Left ventricle myocardium inferior (tissue), 1 donor: ENCODE measurements around the gene EIF2B5. TPM values are rescaled to one million over a fixed set of nuclear protein-coding genes. Genes with fewer than 3 reads are reported as not detected.

ENCODE experiments used
- DNase-seq: peaks from one replicate; pipeline ENCODE4 v3.0.0-alpha.2; 2020
- H3K27ac ChIP-seq: fragments of 200-600 bp; replicated peaks from 2 replicates; pipeline ENCODE4 v1.8.0; 2021
- H3K27me3 ChIP-seq: fragments of 200-600 bp; 2 replicates; pipeline ENCODE4 v1.8.0; 2021; ENCODE audit warnings: low read depth
- H3K36me3 ChIP-seq: fragments of 200-600 bp; 2 replicates; pipeline ENCODE4 v1.8.0; 2021
- H3K4me1 ChIP-seq: fragments of 200-600 bp; 2 replicates; pipeline ENCODE4 v1.8.0; 2021
- H3K4me3 ChIP-seq: fragments of 200-600 bp; 2 replicates; pipeline ENCODE4 v1.8.0; 2021; ENCODE audit warnings: mild to moderate bottlenecking, moderate library complexity
- H3K9me3 ChIP-seq: fragments of 200-600 bp; replicated peaks from 2 replicates; pipeline ENCODE4 v1.8.0; 2021
- CTCF ChIP-seq: fragments of 200-600 bp; IDR thresholded peaks from 2 replicates; pipeline ENCODE4 v1.8.0; 2021; ENCODE audit warnings: antibody characterized with exemption, mild to moderate bottlenecking, borderline replicate concordance
- intact Hi-C: fragments of 100-400 bp; cut with micrococcal nuclease; formaldehyde crosslinking; loops from one replicate; pipeline ENCODE4 v1.11.0; 2022
- total RNA-seq: library from RNA; stranded (reverse); fragmentation: NEBNext Ultra II Directional; extraction: Animal tissue kit (Norgen Biotek cat#: 25700); gene quantifications from one replicate; pipeline ENCODE4 v1.2.1, GENCODE V29; 2021
- donor health status: DM: no; HTN: yes; CAD: no; lungs with severe emphysema.

EIF2B5 gene
- total RNA-seq, 1 donor from 2014 or later = 32.1 TPM

GRCh38 chr3:184174646-184175492 lies 39.7 kb downstream of the EIF2B5 start, which contains the start of gene AP2M1:
AP2M1 (plus strand) TSS chr3:184174855; CDS start chr3:184176994, 2,139 bp downstream.
- peak; percentile 98 for DNase-seq
- peaks cover 59% of the 10 kb centered on the region for H3K36me3 ChIP-seq
- intact Hi-C loops = no loop called here
- H3K4me3 ChIP-seq = peak within 1 kb of the TSS; percentile 92
- no peak for TF ChIP-seq CTCF
- H3K4me1 ChIP-seq = peaks cover 56% of the 10 kb centered on the region
- no peaks in the 10 kb centered on the region for H3K9me3 ChIP-seq
- H3K27me3 ChIP-seq = no peaks in the 10 kb centered on the region
- H3K27ac ChIP-seq = peak within 1 kb of the TSS; percentile 95

- Histone ChIP-seq H3K9me3 (no peaks in the 10 kb centered on the region), H3K27me3 (no peaks in the 10 kb centered on the region), H3K4me1 (peaks cover 56% of the 10 kb centered on the region), H3K36me3 (peaks cover 59% of the 10 kb centered on the region), H3K4me3 (peak overlapping the region; percentile 92), H3K27ac (peak overlapping the region; percentile 95)
- TF ChIP-seq CTCF = no peak
- intact Hi-C loops = no loop called here
- DNase-seq = no peak
Observed at GRCh38 chr3:184175506-184175905, 40.3 kb downstream of the EIF2B5 start.

GRCh38 chr3:184175981-184176376 lies 40.8 kb downstream of the EIF2B5 start:
- Histone ChIP-seq H3K9me3 (no peaks in the 10 kb centered on the region), H3K27me3 (no peaks in the 10 kb centered on the region), H3K36me3 (peaks cover 59% of the 10 kb centered on the region), H3K27ac (peak overlapping the region; percentile 95), H3K4me3 (peak overlapping the region; percentile 92), H3K4me1 (peaks cover 56% of the 10 kb centered on the region)
- DNase-seq = no peak
- no peak for TF ChIP-seq CTCF
- intact Hi-C loops = no loop called here

- intact Hi-C loops = no loop called here
- peak overlapping the region; percentile 92 for H3K4me3 ChIP-seq
- no peak for TF ChIP-seq CTCF
- peaks cover 56% of the 10 kb centered on the region for H3K4me1 ChIP-seq
- no peaks in the 10 kb centered on the region for H3K9me3 ChIP-seq
- peak overlapping the region; percentile 95 for H3K27ac ChIP-seq
- H3K27me3 ChIP-seq = no peaks in the 10 kb centered on the region
- peaks cover 59% of the 10 kb centered on the region for H3K36me3 ChIP-seq
- DNase-seq = peak; percentile 56
Observed at GRCh38 chr3:184176377-184177330, 41.5 kb downstream of the EIF2B5 start.

GRCh38 chr3:184177331-184177731 lies 42.2 kb downstream of the EIF2B5 start:
- Histone ChIP-seq H3K27ac (peak overlapping the region; percentile 95), H3K36me3 (peaks cover 59% of the 10 kb centered on the region), H3K9me3 (no peaks in the 10 kb centered on the region), H3K27me3 (no peaks in the 10 kb centered on the region), H3K4me1 (peaks cover 56% of the 10 kb centered on the region), H3K4me3 (peak overlapping the region; percentile 92)
- intact Hi-C loops = no loop called here
- DNase-seq = no peak
- no peak for TF ChIP-seq CTCF
